Subcutaneous abdominal adipose tissue (tissue), 5 donors: ENCODE measurements around the gene CHCHD6.

ENCODE experiments used
- H3K27ac ChIP-seq: one replicate; pipeline ENCODE4 v1.7.0; 2013; ENCODE audit warnings: low read depth, mild to moderate bottlenecking, inconsistent platforms, low read length, moderate library complexity
- H3K27me3 ChIP-seq, 5 donors: one replicate each; pipeline ENCODE4 v1.7.0; 2013; ENCODE audit warnings: low read length in 5 of 5, inconsistent platforms in 1 of 5; ENCODE audit not compliant: control insufficient read depth in 5 of 5, insufficient read depth in 4 of 5
- H3K36me3 ChIP-seq, 5 donors: one replicate each; pipeline ENCODE4 v1.7.0; 2013; ENCODE audit warnings: low read length in 5 of 5; ENCODE audit not compliant: control insufficient read depth in 5 of 5, insufficient read depth in 5 of 5
- H3K4me1 ChIP-seq, 5 donors: one replicate each; pipeline ENCODE4 v1.7.0; 2013; ENCODE audit warnings: low read length in 5 of 5, mild to moderate bottlenecking in 3 of 5, moderate library complexity in 1 of 5; ENCODE audit not compliant: control insufficient read depth in 5 of 5, insufficient read depth in 5 of 5
- H3K4me3 ChIP-seq, 5 donors: one replicate each; pipeline ENCODE4 v1.7.0; 2013; ENCODE audit warnings: low read length in 5 of 5, low read depth in 1 of 5
- H3K9ac ChIP-seq, 5 donors: one replicate each; pipeline ENCODE4 v1.7.0; 2013; ENCODE audit warnings: low read length in 5 of 5, mild to moderate bottlenecking in 4 of 5, moderate library complexity in 3 of 5
- H3K9me3 ChIP-seq, 5 donors: one replicate each; pipeline ENCODE4 v1.7.0; 2013; ENCODE audit warnings: low read length in 5 of 5; ENCODE audit not compliant: control insufficient read depth in 5 of 5
- donor health status: healthy.
- donor health status: healthy.
- donor health status: healthy.
- donor health status: healthy.
- donor health status: healthy.

CHCHD6 gene

GRCh38 chr3:126995254-126995780 lies 291.3 kb downstream of the CHCHD6 start:
- H3K4me1 ChIP-seq, result peaks cover 8 to 58% (median 40%) of the 10 kb centered on the region in 5 donors
- H3K9ac ChIP-seq, result no peak overlapping the region
- peaks cover 0 to 3% (median 0%) of the 10 kb centered on the region in 5 donors for H3K27me3 ChIP-seq
- no peaks in the 10 kb centered on the region for H3K9me3 ChIP-seq
- no peak overlapping the region for H3K27ac ChIP-seq
- H3K36me3 ChIP-seq, result peaks cover 0 to 39% (median 3%) of the 10 kb centered on the region in 5 donors
- no peak overlapping the region for H3K4me3 ChIP-seq

- H3K27ac ChIP-seq, result no peak overlapping the region
- no peak overlapping the region for H3K4me3 ChIP-seq
- H3K36me3 ChIP-seq, result peaks cover 0 to 36% (median 2%) of the 10 kb centered on the region in 5 donors
- H3K9ac ChIP-seq, result no peak overlapping the region
- H3K4me1 ChIP-seq, result peaks cover 8 to 61% (median 40%) of the 10 kb centered on the region in 5 donors
- H3K27me3 ChIP-seq, result peaks cover 0 to 3% (median 0%) of the 10 kb centered on the region in 5 donors
- H3K9me3 ChIP-seq, result no peaks in the 10 kb centered on the region
Observed at GRCh38 chr3:126995926-126996512, 292.0 kb downstream of the CHCHD6 start.

- H3K4me1 ChIP-seq, result peaks cover 8 to 65% (median 46%) of the 10 kb centered on the region in 5 donors
- no peaks in the 10 kb centered on the region for H3K9me3 ChIP-seq
- H3K27me3 ChIP-seq, result peaks cover 0 to 3% (median 0%) of the 10 kb centered on the region in 5 donors
- no peak overlapping the region for H3K4me3 ChIP-seq
- peaks cover 0 to 29% (median 2%) of the 10 kb centered on the region in 5 donors for H3K36me3 ChIP-seq
- no peak overlapping the region for H3K27ac ChIP-seq
- H3K9ac ChIP-seq, result no peak overlapping the region
Observed at GRCh38 chr3:126996905-126997304, 292.9 kb downstream of the CHCHD6 start.

GRCh38 chr3:126997455-126998038 lies 293.5 kb downstream of the CHCHD6 start:
- H3K4me3 ChIP-seq, result no peak overlapping the region
- peaks cover 0 to 3% (median 0%) of the 10 kb centered on the region in 5 donors for H3K27me3 ChIP-seq
- no peak overlapping the region for H3K27ac ChIP-seq
- no peak overlapping the region for H3K9ac ChIP-seq
- no peaks in the 10 kb centered on the region for H3K9me3 ChIP-seq
- H3K36me3 ChIP-seq, result peaks cover 0 to 29% (median 2%) of the 10 kb centered on the region in 5 donors
- peaks cover 8 to 65% (median 51%) of the 10 kb centered on the region in 5 donors for H3K4me1 ChIP-seq

- Histone ChIP-seq H3K9me3 (no peaks in the 10 kb centered on the region), H3K4me1 (peaks cover 11 to 66% (median 50%) of the 10 kb centered on the region in 5 donors), H3K9ac (no peak overlapping the region), H3K27me3 (peaks cover 0 to 3% (median 0%) of the 10 kb centered on the region in 5 donors), H3K36me3 (peaks cover 0 to 28% (median 2%) of the 10 kb centered on the region in 5 donors), H3K27ac (no peak overlapping the region), H3K4me3 (no peak overlapping the region)
Observed at GRCh38 chr3:126998320-126998719, 294.3 kb downstream of the CHCHD6 start.

GRCh38 chr3:126998728-126999127 lies 294.7 kb downstream of the CHCHD6 start:
- H3K27ac ChIP-seq, result no peak overlapping the region
- no peaks in the 10 kb centered on the region for H3K9me3 ChIP-seq
- no peak overlapping the region for H3K9ac ChIP-seq
- peaks cover 10 to 66% (median 52%) of the 10 kb centered on the region in 5 donors for H3K4me1 ChIP-seq
- peaks cover 0 to 3% (median 0%) of the 10 kb centered on the region in 5 donors for H3K27me3 ChIP-seq
- H3K36me3 ChIP-seq, result peaks cover 0 to 29% (median 2%) of the 10 kb centered on the region in 5 donors
- H3K4me3 ChIP-seq, result no peak overlapping the region

GRCh38 chr3:126999383-126999782 lies 295.3 kb downstream of the CHCHD6 start:
- no peak overlapping the region for H3K9ac ChIP-seq
- H3K9me3 ChIP-seq, result no peaks in the 10 kb centered on the region
- H3K36me3 ChIP-seq, result peaks cover 0 to 29% (median 2%) of the 10 kb centered on the region in 5 donors
- H3K27me3 ChIP-seq, result peaks cover 0 to 3% (median 0%) of the 10 kb centered on the region in 5 donors
- H3K4me1 ChIP-seq, result peaks cover 4 to 62% (median 48%) of the 10 kb centered on the region in 5 donors
- H3K4me3 ChIP-seq, result no peak overlapping the region
- no peak overlapping the region for H3K27ac ChIP-seq

GRCh38 chr3:127000119-127000518 lies 296.1 kb downstream of the CHCHD6 start:
- no peak overlapping the region for H3K4me3 ChIP-seq
- H3K36me3 ChIP-seq, result peaks cover 0 to 27% (median 2%) of the 10 kb centered on the region in 5 donors
- peaks cover 0 to 3% (median 0%) of the 10 kb centered on the region in 5 donors for H3K27me3 ChIP-seq
- H3K27ac ChIP-seq, result no peak overlapping the region
- H3K9me3 ChIP-seq, result no peaks in the 10 kb centered on the region
- no peak overlapping the region for H3K9ac ChIP-seq
- peaks cover 4 to 54% (median 40%) of the 10 kb centered on the region in 5 donors for H3K4me1 ChIP-seq

- H3K4me3 ChIP-seq, result no peak overlapping the region
- no peak overlapping the region for H3K9ac ChIP-seq
- H3K4me1 ChIP-seq, result peaks cover 4 to 50% (median 39%) of the 10 kb centered on the region in 5 donors
- peaks cover 0 to 29% (median 3%) of the 10 kb centered on the region in 5 donors for H3K36me3 ChIP-seq
- no peak overlapping the region for H3K27ac ChIP-seq
- H3K9me3 ChIP-seq, result no peaks in the 10 kb centered on the region
- H3K27me3 ChIP-seq, result peaks cover 0 to 3% (median 0%) of the 10 kb centered on the region in 5 donors
Observed at GRCh38 chr3:127000761-127001160, 296.7 kb downstream of the CHCHD6 start.
